Activated effector memory CD4-positive, alpha-beta T cell treated with anti-CD3 and anti-CD28 coated beads, Interleukin-2, amount 50 U/mL, for 16 hours (primary cell): ENCODE results near the gene GRAMD1B.

Source experiments
- DNase-seq: peaks from one replicate; pipeline ENCODE4 v3.0.0-alpha.2; 2020

The GRAMD1B gene

DNA sequence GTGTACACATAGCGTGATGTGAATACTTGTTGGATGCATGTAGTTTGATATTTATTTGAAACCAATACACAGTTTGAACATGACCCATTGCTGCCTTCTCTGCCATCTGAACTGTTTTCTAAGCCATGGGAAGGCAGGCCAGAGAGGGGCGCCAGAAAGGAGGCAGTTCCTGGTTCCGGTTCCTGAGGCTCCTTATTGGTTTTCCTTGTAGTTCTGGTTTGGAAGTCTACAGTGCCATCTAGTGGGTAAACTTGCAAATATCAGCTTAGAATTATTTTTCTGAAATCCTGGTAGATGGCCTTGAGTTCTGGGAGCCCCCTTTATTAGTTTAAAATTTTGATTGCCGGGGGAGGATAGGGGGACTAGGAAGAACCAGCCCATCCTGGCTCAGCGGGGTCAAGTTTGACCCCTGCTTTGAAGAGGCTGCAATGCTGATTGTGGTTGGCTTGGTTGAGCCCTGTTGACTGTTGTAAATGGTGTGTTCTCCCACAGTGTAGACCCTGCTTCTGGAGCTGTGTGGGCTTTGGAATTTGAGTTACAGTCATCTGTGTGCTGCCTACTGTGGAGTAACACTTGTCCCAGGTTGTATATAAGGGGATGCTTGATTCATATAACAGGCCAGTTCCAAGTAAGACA lies 48.4 kb downstream of the GRAMD1B start:
- peak; percentile 68 for DNase-seq

DNA sequence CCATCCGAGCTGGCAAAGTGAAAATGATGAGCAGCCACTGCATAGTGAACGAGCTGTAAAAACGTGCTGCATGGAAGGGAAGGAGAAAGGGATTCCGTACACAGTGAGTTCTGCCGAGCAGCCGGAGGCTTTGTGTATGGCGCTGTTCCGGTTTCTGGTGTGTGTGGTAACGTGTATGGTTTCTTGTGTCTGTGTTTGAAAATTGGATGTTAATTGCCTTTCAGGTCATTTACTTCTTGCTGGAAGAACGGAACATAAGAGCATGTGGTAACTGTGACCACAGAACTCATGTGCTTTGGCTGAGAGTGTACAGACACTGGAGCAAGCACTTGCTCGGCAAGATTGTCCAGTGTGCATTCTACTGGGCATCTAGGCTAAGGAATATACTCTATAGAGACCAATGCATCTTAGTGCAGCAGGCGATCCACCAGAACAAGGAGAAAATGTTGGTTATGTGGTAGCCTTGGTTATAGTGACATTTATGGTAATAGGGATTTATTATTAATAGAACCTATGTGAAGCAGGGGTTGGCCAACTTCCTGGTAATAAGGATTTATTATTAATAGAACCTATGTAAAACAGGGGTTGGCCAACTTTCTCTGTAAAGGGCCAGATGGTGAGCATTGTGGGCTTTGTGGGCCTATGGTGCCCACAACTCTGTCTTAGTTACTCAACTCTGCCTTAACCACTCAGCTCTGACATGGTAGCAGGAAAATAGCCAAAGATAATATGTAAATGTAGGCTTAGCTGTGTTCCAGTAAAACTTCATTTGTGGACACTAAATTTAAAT lies 49.2 kb downstream of the GRAMD1B start:
- no peak for DNase-seq

DNA sequence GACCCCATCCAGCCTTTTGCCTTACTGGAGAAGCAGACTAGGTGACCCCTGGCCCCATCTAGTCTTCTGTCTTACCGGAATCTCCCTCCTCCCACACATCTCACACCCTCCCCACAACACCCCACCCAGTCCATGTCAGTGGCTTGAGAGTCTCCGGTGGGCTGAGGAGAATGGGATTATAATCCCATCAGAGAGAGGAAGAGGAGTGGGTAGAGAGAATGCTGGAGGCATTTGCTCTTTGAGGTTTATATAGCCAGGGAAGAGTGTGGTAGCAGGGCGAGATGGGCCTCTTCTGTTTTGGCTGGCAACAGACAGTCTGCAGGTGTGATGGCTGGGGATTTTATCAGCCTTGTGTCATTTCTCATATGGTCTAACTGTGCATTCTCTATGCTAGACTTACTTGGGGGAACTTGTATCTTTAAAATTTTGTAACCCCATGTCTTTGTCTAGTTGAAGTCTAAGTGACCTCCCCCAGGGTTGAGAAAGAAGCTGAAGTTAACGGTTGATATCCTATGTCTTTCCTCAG lies 50.3 kb downstream of the GRAMD1B start:
- DNase-seq: no peak

DNA sequence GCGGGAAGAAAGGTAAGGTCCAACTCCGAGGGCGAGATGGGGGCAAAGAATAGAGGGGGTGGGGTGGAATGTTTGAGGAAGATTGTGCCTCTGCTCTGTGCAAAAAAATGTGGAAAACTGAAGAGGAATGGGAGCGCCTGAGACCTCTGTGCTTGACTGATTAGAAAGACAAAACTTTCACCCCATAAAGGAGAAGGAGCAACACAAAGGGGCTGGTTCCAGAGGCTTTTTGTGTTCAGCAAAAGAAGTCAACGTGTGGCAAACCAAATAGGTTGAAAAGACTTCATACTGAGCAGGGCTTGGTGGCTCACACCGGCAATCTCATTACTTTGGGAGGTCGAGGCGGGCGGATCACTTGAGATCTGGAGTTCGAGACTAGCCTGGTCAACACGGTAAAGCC lies 50.8 kb downstream of the GRAMD1B start:
- DNase-seq: no peak

DNA sequence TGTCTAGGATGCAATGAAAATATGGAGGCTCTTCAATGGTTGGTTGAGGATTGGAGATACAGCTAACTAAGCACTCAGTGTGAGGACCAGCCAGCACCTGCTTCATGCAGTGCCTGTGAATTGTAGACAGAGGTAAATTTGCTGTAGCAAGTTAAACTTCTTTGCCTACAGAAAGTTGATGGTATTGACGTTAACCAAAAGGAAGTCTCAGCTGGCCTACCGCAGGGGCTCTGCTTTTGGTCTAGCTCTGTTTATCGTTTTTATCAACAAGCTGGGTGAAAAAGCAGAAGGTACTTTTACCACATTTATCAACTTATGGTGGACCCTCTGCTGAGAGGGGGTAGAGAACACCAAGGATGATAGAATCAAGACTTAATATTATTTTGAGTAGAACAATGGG lies 51.6 kb downstream of the GRAMD1B start:
- no peak for DNase-seq

DNA sequence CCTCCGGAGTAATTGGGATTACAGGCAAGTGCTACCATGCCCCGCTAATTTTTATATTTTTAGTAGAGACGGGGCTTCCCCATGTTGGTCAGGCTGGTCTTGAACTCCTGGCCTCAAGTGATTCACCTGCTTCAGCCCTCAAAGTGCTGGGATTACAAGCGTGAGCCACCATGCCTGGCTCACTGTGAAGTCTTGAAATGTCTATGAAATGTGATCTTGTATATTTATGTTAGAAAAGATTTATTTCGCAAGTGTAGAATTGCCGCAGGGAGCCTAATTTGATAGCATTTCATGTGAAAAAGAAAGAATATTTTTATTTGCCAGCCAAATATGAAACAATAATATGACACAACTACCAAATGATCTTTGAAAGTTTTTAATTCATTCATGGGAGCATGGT lies 52.1 kb downstream of the GRAMD1B start:
- DNase-seq: no peak

DNA sequence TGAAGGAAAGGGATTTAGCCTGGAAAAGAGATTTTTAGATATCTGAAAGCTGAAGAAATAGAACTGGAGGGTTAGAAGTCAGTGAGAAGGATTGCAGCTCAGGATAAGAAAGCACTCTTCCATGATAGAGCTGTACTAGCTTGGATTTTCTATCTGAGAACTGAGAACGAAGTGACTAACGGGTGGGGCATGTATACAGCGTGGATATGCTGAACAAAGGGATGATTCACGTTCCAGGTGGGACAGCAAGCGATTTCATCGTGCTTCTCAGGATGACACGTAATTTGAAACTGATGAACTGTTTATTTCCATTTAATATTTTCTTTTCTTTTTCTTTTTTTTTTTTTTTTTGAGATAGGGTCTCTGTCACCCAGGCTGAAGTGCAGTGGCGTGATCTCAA lies 53.0 kb downstream of the GRAMD1B start:
- DNase-seq: no peak

DNA sequence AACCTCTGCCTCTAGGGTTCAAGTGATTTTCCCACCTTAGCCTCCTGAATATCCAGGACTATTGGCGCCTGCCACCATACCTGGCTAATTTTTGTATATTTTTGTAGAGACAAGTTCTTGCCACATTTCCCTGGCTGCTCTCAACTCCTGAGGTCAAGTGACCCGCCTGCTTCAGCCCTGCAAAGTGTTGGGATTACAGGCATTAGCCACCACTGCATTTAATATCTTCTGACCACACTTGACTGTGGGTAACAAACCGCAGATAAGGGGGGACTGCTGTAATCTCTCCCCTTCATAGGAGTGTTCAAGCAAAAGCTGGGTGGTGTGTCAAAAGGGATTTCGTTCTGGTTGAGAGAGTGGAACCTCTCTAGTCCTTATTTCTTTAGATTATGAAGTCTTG lies 53.4 kb downstream of the GRAMD1B start:
- DNase-seq: no peak

DNA sequence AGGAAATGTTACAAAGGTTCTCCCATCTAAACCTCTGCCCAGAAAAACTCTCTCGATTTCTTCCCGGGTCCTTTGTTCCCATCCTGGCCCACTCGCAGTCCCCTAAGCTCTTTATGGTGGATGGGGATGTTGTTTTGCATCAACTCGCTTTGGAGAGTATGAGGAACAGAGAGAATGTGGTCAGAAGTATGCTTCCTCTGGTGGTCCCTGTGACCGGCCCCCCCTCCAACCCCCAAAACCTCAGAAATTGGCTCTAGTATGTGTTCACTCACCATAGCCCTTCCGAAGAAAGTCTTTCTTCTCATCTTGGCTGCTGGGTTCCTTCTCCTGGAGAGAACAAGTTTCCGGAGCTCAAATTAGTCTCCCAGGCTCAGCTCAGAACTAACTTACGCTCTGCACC lies 54.4 kb downstream of the GRAMD1B start:
- no peak for DNase-seq

DNA sequence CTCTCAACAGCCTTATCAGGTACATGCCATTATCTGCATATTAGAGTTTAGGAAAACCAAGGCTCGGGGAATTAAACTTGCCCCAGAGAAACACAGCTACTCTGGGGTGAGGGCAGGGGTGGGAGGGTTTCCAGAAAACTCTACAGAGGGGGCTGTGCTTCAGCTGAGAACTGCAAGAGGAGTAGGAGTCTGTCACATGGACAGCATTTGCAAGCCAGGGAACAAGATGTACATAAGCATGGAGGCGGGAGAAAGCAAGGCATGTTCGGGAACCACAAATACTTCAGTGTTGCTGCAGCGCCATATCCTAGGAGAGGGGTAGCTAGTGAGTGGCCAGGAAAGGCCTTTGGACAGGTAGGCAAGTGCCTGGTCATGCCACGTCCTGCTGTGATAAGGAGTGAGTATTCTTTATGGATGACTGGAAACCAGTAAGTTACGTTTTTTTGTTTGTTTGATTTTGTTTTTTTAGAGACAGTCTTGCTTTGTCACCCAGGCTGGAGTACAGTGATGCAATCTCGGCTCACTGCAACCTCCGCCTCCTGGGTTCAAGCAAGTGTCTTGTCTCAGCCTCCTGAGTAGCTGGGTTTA lies 57.2 kb downstream of the GRAMD1B start:
- DNase-seq: no peak

DNA sequence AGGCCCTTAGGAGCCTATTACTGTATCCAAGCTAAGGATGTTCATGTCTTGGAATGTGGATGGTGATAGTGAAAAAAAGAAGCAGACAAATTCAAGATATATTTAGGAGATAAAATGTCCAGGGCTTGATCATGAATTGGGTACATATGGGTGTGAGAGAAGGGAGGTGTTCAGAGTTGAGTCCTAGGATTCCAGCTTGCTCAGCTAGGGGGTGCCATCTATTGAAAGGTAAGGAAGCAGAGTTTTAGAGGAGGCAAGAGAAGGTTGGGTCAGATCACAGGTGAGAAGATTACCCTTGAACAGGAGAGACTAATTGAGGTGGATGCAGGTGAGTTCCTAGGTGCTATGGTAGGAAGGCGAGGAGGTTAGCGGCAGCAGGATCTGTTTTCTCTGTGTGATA lies 60.5 kb downstream of the GRAMD1B start:
- no peak for DNase-seq

DNA sequence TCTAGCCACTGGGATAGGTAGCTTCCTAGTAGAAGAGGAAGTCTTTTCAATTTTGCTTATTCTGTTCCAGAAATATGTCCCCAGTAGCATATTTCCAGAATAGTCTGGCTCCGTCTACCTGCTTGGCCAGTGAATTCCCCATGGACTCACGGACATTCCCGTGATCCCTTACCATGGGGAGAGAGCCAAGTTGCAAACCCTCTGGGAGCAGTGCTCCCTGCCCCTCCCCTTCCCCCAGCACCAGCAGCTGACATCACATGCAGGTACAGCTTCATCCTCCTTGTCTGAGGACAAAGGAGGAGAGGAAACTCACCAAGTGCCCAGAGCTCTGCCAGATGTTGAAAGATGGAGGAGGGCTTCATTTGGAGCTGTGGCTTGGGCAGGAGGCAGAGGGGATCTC lies 61.2 kb downstream of the GRAMD1B start:
- DNase-seq: no peak

DNA sequence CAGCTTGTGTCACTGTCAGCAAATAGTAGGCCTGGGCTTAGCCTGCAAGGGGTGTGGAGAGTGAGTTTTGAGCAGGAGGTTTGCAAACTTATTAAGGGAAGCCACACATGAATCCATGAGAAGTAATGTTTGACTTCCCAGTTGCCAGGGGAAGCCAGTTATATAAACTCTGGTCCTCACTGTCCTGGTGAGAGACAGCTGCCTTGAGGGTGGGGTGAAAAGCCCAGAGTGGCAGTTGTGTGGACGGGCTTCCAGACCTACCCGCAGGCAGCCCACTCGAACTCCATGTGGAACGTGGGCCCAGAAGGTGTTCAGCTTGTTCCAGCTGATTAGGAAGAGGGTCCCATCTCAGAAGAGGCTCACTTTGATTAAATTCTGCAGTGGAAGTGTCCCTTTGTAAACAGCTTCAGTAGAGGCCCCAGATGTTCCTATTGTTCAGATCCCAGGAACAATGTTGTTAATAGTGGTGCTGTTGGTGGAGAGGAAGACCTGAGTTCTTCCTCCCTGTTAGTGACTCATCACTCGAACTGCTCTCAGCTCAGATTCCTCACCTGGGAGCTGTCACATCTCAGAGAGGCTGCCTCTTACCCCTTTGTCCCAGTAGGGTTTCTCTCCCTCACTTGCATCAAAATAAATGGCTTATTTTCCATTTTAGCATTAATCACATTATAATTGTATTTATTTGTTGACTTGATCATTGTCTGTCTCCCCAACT lies 63.4 kb downstream of the GRAMD1B start:
- no peak for DNase-seq

DNA sequence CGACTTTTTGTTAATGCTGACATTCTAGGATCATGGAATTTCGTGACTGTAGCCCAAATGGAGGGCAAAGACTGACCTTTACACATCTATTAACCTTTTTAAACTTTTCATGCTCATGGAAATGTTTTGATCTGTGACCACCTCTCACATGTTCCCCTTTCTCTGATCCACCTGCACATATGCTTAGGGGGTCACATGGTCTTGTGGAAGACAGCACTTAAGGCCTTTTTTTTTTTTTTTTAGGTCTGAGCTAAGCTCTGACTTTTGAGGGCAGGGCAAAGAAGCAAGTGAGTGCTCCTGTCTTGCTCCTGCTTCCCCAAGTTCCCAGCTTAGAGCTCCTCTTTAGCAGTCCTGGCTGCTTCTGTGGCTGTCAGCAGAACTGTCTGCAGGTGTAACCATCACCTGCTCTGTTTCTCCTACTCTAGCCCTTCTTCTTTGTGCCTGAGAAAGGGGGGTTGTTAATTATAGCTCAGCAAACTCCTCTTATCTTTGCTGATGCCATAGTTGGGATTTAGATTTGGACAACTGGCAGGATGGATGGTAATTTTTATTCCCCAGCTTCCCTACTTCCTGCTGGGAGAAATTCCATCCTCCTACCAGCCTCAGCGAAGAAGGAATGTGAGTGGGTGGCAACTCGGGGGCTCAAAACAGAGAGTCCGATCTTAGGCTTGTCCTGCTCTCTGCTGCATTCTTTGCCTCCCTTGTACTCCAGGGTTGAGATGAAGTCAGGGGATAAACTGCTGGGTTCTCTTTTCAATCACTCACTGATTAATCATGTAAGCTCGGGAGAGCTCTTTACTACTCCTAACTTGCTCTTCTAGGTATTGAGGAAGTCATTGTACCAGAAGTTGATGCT lies 64.4 kb downstream of the GRAMD1B start:
- no peak for DNase-seq

DNA sequence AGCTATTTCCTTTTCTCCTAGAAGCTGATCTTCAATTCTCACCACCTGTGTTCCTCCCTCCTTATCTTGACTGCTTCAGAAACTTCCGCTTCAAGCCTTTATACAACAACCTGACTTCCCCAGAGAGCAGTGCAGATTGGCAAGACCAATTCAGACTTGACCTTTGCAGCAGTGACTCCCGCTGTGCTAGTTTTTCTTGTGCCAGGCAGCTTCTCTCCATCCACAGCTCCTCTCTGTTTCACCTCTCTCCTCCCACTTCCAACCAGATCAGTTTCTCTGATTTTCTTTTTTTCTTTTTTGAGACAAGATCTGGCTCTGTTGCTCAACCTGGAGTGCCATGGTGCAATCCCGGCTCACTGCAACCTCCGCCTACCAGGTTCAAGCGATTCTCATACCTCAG lies 74.3 kb downstream of the GRAMD1B start:
- no peak for DNase-seq

DNA sequence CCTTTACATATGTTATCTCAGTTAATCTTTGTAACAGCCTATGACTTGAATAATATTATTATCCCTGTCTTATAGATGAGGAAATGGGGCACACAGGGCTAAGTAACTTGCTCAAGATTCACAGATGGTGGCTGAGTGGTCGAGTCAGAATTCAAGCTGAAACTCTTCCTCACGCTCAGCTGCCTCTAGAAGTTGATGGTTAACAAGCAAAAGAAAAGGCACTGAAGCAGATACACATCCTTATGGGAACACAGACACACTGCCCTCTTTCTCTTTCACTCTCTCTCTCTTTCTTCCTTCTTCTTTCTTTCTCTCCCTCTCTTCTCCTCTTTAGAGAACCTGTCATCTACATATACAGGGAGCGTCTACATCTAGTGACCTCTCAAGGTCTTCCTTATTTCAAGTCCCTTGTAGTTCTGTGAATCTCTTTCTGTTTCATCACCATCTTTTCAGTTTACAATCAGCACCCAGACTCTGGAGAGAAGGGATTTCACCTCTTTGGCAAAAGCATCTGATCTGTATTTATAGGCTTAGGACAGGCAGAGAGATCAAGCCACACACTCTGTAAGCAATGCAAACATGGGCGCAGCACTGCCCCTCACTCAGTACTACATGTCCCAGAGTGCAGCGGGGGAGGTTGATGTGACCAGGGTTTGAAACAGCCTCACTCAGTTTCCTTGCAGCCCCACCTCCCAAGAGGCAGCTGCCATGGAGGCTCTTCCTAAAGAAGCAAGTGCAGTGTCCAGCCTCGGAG lies 75.7 kb downstream of the GRAMD1B start:
- DNase-seq: no peak

DNA sequence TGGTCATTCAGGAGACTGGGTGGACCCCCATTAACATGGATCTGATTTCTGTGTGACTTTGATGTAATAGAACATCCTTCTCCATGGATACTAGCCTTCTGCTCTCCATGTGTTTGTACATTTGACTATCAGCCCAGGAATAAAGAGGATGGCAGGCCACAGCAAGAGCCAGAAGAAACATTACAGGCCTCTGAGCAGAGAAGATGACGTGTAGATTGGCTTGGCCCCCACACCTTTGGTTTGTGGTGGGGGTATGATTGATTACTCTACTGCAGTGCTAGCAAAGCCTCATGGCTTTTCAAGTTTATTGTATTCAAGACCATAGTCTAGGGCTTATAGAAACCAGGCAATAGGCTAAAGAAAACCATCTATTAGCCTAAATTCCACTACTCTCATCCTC lies 77.0 kb downstream of the GRAMD1B start:
- no peak for DNase-seq

DNA sequence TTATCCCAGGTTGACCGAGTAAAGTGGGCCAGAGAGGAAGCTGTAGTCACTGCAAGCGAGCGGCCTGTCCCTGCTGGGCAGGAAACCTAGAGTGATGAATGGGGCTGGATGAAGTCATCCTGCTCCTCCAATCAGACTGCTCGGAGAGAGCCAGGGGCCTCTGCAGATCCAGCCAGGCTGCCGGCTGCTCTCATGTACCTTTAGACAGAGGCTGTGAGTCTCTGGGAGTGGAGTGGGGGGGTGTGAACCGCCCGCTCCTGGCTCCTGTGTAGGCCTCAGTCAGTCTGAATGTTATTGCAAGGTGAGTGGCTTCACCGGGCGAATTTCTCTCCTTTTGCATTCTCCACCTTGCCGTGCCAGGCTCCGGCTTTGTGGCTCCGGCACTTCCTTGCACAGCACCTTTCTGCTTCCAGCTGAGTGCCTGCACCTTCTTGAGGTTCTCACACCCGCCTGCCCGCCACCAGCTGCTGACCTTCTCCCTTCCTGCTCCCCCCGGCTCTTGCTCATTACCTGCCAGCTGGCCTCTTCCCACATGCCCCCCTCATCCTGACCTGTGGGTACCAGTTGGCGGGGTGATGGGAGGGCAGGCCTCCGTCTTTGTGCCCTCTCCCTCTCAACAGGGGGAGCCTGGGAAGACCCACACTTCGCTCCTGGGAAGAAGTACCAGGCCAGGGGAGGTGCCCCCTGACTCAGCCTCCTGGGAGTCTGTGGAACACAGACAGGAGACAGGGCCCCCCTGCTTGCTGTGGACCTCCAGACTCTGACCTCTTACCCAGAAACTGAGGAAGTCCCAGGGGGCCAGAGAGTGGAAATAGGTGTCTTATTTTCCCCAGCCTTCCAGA lies 79.9 kb downstream of the GRAMD1B start:
- DNase-seq: no peak

DNA sequence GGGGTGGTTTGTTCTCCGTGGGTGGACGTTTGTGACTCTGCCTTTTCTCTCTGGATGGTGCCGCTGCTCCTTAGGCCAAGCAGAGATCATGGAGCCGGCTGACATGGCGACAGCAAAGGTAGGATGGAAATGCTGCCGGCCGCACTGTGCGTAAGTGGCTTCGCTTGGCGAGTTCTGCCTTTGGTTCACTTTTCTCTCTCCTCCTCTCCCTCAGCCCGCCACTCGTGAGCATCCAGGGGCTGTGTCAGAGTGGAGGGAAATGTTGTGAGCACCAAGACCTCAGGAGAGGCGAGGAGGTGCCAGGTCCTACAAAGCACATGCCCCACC lies 80.5 kb downstream of the GRAMD1B start:
- DNase-seq: no peak

DNA sequence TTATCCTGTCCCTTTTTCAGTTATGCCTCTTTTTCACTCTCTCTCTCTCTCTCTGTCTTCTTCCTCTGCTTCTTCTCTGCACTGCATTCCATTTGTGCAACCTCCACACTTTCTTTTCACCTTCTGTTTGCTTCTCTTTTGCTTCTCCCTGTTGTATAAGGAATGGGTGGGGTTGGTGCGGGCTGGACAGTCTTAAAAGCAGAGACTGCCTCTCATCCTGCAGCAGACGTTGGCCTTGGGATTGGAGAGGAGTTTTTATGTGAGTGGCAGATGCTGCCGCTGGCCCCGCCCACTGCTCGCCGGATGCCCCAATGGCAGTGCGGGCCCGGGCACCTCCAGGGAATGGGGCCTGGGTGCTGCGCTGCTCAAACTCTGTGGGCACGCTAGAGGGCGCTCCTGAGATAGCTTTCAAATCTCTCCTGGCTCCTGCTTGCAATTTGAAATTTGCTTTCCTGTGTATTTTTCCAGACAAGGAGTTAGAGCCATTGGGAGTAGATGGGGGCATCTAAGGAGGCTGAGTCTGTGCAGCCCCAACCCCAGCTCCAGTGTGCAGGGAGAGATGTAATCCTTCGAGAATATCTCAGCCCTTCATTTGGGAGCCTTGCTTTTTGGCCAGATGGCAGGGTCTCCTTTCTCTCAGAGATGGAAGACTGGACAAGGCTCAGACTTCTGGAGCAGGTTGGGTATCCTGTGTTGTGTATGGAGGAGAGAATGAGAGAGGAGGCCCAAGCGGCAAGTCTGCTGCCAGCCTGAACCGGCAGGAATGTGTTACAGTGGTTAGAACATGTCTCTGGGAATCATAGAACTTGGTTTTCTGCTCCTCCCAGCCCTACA lies 81.2 kb downstream of the GRAMD1B start:
- DNase-seq: peak; percentile 85
